ENCODE results near the gene CDH12. TPM values are rescaled to one million over a fixed set of nuclear protein-coding genes. Genes with fewer than 3 reads are reported as not detected.

The CDH12 gene
- total RNA-seq, 1 experiment from 2014 or later: 2.3 TPM

DNA sequence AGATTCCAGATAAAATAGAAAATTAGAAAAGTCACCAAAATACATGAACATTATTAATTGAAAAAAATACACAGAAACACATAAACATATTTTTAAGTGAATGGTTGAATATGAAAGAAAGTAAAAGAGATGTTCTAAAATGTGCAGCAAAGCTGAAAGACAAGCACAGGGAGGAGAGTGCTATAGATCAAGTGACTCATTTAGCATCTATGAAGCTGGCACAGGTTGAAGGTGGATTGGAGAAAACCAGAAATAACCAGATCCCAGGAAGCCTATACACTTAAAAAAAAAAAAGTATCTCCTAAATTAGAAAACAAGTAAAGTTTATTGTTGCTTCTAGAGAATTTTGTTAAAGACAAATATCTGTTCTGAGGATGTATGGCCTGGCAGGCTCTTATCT is 338.9 kb downstream of the CDH12 start:
- intact Hi-C loops (cut with micrococcal nuclease; ENCODE audit: unreplicated experiment): no loop called here
- H3K27ac Mint-ChIP-seq (ENCODE audit: unreplicated experiment): no peak overlapping the region
- CTCF ChIA-PET: interaction anchor here (0.6 kb wide), 1 partner anchor 1123 kb away, joined by 6 read pairs; no protein-coding TSS in a partner anchor
- H3K4me1 Mint-ChIP-seq (ENCODE audit: low read depth, unreplicated experiment): peaks cover 7% of the 10 kb centered on the region
- no peak overlapping the region for H3K4me3 Mint-ChIP-seq (ENCODE audit: low read depth, unreplicated experiment)
- no peaks in the 10 kb centered on the region for H3K9me3 Mint-ChIP-seq (ENCODE audit: low read depth, unreplicated experiment)
- no peaks in the 10 kb centered on the region for H3K36me3 Mint-ChIP-seq (ENCODE audit: insufficient read depth, unreplicated experiment)
- no peaks in the 10 kb centered on the region for H3K27me3 Mint-ChIP-seq (ENCODE audit: unreplicated experiment)
- no peak for DNase-seq
- TF ChIP-seq, protein P1, sequence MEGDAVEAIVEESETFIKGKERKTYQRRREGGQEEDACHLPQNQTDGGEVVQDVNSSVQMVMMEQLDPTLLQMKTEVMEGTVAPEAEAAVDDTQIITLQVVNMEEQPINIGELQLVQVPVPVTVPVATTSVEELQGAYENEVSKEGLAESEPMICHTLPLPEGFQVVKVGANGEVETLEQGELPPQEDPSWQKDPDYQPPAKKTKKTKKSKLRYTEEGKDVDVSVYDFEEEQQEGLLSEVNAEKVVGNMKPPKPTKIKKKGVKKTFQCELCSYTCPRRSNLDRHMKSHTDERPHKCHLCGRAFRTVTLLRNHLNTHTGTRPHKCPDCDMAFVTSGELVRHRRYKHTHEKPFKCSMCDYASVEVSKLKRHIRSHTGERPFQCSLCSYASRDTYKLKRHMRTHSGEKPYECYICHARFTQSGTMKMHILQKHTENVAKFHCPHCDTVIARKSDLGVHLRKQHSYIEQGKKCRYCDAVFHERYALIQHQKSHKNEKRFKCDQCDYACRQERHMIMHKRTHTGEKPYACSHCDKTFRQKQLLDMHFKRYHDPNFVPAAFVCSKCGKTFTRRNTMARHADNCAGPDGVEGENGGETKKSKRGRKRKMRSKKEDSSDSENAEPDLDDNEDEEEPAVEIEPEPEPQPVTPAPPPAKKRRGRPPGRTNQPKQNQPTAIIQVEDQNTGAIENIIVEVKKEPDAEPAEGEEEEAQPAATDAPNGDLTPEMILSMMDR (IDR thresholded peaks at IDR 0.05; ENCODE audit: unreplicated experiment): no peak
- no TSS peak for BruUV-seq (replicated peaks)

GRCh38 chr5:22505891-22506290 is 347.3 kb downstream of the CDH12 start:
- BruUV-seq (replicated peaks): no TSS peak
- H3K27ac Mint-ChIP-seq (ENCODE audit: unreplicated experiment): no peak overlapping the region

DNA sequence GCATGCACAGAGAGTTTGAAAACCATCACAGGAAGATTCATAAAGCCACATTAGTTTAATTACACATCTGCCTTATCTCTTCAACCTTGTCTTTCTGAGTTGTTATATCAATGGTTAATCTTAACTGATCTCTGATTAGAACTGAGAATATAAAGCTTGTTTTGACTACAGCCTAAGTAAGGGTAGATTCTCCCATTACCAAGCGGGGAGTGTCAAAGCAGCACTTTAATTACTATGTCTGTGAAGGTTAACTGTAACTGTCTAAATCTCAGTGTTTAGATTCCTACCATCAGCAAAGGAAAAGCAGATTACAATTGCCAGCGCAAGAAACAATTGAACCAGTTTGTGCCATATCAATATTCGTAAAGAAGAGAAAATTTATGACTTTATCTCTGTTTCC is 348.7 kb downstream of the CDH12 start:
- no TSS peak for BruUV-seq (replicated peaks)
- Mint-ChIP-seq H3K27me3 (ENCODE audit: unreplicated experiment) (no peaks in the 10 kb centered on the region), H3K9me3 (ENCODE audit: low read depth, unreplicated experiment) (no peaks in the 10 kb centered on the region), H3K36me3 (ENCODE audit: insufficient read depth, unreplicated experiment) (no peaks in the 10 kb centered on the region), H3K4me1 (ENCODE audit: low read depth, unreplicated experiment) (no peaks in the 10 kb centered on the region), H3K27ac (ENCODE audit: unreplicated experiment) (no peak overlapping the region), H3K4me3 (ENCODE audit: low read depth, unreplicated experiment) (no peak overlapping the region)
- TF ChIP-seq, protein P1 (IDR thresholded peaks at IDR 0.05; ENCODE audit: unreplicated experiment): no peak
- DNase-seq: no peak
- CTCF ChIA-PET: no interaction called here
- intact Hi-C loops (cut with micrococcal nuclease; ENCODE audit: unreplicated experiment): no loop called here

More at GRCh38 chr5:22505891-22506290, 347.3 kb downstream of the CDH12 start:
- no peak for DNase-seq
- CTCF ChIA-PET: no interaction called here
- Mint-ChIP-seq H3K9me3 (ENCODE audit: low read depth, unreplicated experiment) (no peaks in the 10 kb centered on the region), H3K4me3 (ENCODE audit: low read depth, unreplicated experiment) (no peak overlapping the region), H3K27me3 (ENCODE audit: unreplicated experiment) (no peaks in the 10 kb centered on the region), H3K4me1 (ENCODE audit: low read depth, unreplicated experiment) (no peaks in the 10 kb centered on the region), H3K36me3 (ENCODE audit: insufficient read depth, unreplicated experiment) (no peaks in the 10 kb centered on the region)
- intact Hi-C loops (cut with micrococcal nuclease; ENCODE audit: unreplicated experiment): no loop called here
- TF ChIP-seq, protein P1 (IDR thresholded peaks at IDR 0.05; ENCODE audit: unreplicated experiment): no peak

DNA sequence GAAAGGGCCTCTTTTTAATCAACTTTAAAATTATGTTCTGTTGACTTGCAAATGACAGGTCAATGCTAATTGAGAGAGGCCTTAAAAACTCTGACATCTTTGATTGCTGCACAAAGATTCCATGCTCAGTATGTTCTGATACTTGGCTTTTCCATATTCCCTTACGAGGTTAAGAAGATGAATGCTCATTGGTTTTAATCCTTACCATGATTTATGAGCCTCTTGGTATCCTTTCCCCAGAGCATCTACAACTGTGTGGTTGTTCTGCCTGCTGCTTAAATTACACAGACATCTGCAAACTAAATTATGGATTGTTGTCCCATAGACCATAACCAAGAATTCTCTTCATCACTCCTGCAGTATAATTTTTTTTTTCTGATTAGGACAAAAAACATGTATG is 352.6 kb downstream of the CDH12 start:
- CTCF ChIA-PET: no interaction called here
- H3K4me3 Mint-ChIP-seq (ENCODE audit: low read depth, unreplicated experiment): no peak overlapping the region
- no TSS peak for BruUV-seq (replicated peaks)
- H3K36me3 Mint-ChIP-seq (ENCODE audit: insufficient read depth, unreplicated experiment): no peaks in the 10 kb centered on the region
- no peaks in the 10 kb centered on the region for H3K27me3 Mint-ChIP-seq (ENCODE audit: unreplicated experiment)
- intact Hi-C loops (cut with micrococcal nuclease; ENCODE audit: unreplicated experiment): no loop called here
- no peaks in the 10 kb centered on the region for H3K4me1 Mint-ChIP-seq (ENCODE audit: low read depth, unreplicated experiment)
- TF ChIP-seq, protein P1 (IDR thresholded peaks at IDR 0.05; ENCODE audit: unreplicated experiment): no peak
- peaks cover 4% of the 10 kb centered on the region for H3K9me3 Mint-ChIP-seq (ENCODE audit: low read depth, unreplicated experiment)
- DNase-seq: no peak
- no peak overlapping the region for H3K27ac Mint-ChIP-seq (ENCODE audit: unreplicated experiment)
